ENCODE measurements around the gene NAXD. TPM values are rescaled to one million over a fixed set of nuclear protein-coding genes. Genes with fewer than 3 reads are reported as not detected.
A peak's percentile ranks its signal among the peaks of the same experiment; 100 is the strongest.

NAXD gene
- total RNA-seq, 2 experiments from 2014 or later: 17.4 to 17.8 TPM

DNA sequence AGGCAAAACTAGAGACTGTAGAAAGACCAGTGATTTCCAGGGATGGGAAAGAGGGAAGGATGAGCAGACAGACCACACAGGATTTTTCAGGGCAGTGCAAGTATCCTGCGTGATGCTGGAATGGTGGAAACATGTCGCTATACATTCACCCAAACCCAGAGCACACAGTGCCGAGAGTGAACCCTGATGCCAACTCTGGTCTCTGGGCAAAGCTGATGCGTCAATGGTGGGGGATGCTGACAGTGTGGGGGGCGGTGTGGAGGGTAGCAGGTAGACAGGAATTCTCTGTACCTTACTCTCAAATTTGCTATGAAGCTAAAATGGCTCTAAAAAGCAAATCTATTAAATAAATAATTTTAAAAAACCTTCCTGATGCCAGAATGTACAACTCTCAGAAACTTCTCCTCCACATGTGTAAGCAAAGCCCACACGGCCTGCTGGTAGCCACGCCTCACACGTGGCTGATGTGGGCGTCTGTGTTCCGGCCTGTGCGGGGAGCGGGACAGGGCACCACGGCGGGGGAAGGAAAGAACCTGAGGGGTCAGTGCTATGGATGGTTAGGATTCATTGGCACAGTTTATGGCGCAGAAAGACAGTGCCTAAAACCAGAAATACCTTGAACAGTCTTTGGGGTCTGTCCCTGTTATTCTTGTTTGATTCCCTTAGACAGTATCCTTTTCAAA, 66.7 kb downstream of the NAXD start:
- DNase-seq: no peak
- ATAC-seq (ENCODE audit: poor library complexity): no peak
- peaks cover 69% of the 10 kb centered on the region for H3K36me3 Mint-ChIP-seq (ENCODE audit: low read depth)
- H3K4me1 Mint-ChIP-seq (ENCODE audit: low read depth): no peaks in the 10 kb centered on the region
- intact Hi-C loops (cut with DNase I, micrococcal nuclease): loop anchor here in 1 of 2 experiments (2.0 kb wide), 1 partner anchor 33 kb away; no protein-coding TSS in a partner anchor
- peaks cover 73% of the 10 kb centered on the region for H3K36me3 ChIP-seq (ENCODE audit: insufficient read depth, low read length)
- no peak overlapping the region for H3K4me3 ChIP-seq (ENCODE audit: low read length)
- no peaks in the 10 kb centered on the region for H3K27me3 Mint-ChIP-seq
- H3K4me3 Mint-ChIP-seq: no peak overlapping the region
- no peaks in the 10 kb centered on the region for H3K9me3 ChIP-seq (ENCODE audit: control insufficient read depth in 1 of 2, insufficient read depth in 1 of 2, low read length in 2 of 2)
- H3K27ac ChIP-seq (ENCODE audit: low read depth in 1 of 2, low read length in 2 of 2): no peak overlapping the region
- ChIA-PET CTCF (no interaction called here), POLR2A (interaction anchor here (1.2 kb wide), 1 partner anchor 30 kb away, joined by 4 read pairs; no protein-coding TSS in a partner anchor)
- no peaks in the 10 kb centered on the region for H3K27me3 ChIP-seq (ENCODE audit: control insufficient read depth in 1 of 2, insufficient read depth in 2 of 2, low read length in 2 of 2)
- TF ChIP-seq, protein P1, sequence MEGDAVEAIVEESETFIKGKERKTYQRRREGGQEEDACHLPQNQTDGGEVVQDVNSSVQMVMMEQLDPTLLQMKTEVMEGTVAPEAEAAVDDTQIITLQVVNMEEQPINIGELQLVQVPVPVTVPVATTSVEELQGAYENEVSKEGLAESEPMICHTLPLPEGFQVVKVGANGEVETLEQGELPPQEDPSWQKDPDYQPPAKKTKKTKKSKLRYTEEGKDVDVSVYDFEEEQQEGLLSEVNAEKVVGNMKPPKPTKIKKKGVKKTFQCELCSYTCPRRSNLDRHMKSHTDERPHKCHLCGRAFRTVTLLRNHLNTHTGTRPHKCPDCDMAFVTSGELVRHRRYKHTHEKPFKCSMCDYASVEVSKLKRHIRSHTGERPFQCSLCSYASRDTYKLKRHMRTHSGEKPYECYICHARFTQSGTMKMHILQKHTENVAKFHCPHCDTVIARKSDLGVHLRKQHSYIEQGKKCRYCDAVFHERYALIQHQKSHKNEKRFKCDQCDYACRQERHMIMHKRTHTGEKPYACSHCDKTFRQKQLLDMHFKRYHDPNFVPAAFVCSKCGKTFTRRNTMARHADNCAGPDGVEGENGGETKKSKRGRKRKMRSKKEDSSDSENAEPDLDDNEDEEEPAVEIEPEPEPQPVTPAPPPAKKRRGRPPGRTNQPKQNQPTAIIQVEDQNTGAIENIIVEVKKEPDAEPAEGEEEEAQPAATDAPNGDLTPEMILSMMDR (IDR thresholded peaks at IDR 0.05): no peak
- no peak overlapping the region for H3K27ac Mint-ChIP-seq
- H3K9me3 Mint-ChIP-seq: no peaks in the 10 kb centered on the region
- no peaks in the 10 kb centered on the region for H3K4me1 ChIP-seq (ENCODE audit: insufficient read depth, low read length)

DNA sequence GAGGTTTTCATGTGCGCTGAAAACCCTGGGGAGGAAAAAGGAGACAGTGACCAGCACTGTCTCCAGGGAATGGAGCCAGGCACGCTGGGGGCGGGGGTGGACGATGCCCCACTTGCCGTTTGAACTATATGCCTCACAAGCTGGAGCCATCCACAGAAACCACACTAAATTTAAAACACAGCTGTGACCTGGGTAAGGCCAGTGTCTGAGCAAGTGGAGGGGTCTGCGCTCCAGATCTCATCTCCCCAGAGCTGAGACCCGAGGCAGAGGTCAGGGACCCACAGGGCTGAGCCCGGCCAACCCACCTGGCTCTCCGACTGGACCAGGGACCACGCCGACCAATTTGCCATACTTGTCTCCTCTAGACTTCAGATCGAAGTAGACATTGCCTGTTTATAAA, 67.4 kb downstream of the NAXD start:
- no peaks in the 10 kb centered on the region for H3K9me3 ChIP-seq (ENCODE audit: control insufficient read depth in 1 of 2, insufficient read depth in 1 of 2, low read length in 2 of 2)
- TF ChIP-seq, protein P1 (IDR thresholded peaks at IDR 0.05): no peak
- no peak for ATAC-seq (ENCODE audit: poor library complexity)
- Mint-ChIP-seq H3K27me3 (no peaks in the 10 kb centered on the region), H3K36me3 (ENCODE audit: low read depth) (peaks cover 74% of the 10 kb centered on the region), H3K9me3 (no peaks in the 10 kb centered on the region), H3K4me1 (ENCODE audit: low read depth) (no peaks in the 10 kb centered on the region), H3K27ac (no peak overlapping the region), H3K4me3 (no peak overlapping the region)
- no peaks in the 10 kb centered on the region for H3K4me1 ChIP-seq (ENCODE audit: insufficient read depth, low read length)
- CTCF ChIA-PET: interaction anchor here (0.7 to 1.3 kb wide), 3 partner anchors 9 to 136 kb away, joined by 3 to 5 read pairs (median 4); no protein-coding TSS in a partner anchor
- no peak overlapping the region for H3K4me3 ChIP-seq (ENCODE audit: low read length)
- no peak overlapping the region for H3K27ac ChIP-seq (ENCODE audit: low read depth in 1 of 2, low read length in 2 of 2)
- POLR2A ChIA-PET: interaction anchor here (1.7 kb wide), 1 partner anchor 32 kb away, joined by 9 read pairs; no protein-coding TSS in a partner anchor
- intact Hi-C loops (cut with DNase I, micrococcal nuclease): loop anchor here (1.0 to 2.0 kb wide), 2 partner anchors 32 to 137 kb away; no protein-coding TSS in a partner anchor
- H3K36me3 ChIP-seq (ENCODE audit: insufficient read depth, low read length): peaks cover 78% of the 10 kb centered on the region
- no peak for DNase-seq
- no peaks in the 10 kb centered on the region for H3K27me3 ChIP-seq (ENCODE audit: control insufficient read depth in 1 of 2, insufficient read depth in 2 of 2, low read length in 2 of 2)

DNA sequence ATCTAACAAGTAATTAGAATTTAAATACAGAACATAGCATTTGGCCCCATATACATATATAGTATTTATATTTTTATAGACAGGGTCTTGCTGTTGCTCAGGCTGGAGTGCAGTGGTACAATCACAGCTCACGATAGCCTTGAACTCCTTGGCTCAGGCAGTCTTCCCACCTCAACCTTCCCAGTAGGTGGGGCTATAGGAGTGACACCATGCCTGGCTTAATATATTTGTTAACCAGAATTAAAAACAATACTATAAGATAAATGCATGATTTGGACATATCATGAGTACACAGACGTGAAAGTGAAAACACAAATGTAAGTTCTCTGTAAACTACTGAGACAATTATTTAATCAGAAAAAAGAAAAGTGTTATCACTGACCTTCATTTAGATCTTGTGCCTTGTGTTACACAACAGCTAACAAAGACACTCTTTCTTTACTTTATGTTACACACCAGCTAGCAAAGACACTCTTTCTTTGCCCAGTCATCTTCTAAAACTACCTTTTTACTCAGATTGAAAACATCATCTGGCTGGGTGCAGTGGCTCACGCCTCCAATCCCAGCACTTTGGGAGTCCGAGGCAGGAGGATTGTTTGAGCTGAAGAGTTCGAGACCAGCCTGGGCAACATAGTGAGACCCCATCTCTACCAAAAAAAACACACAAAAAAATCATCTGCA, 68.0 kb downstream of the NAXD start:
- Histone ChIP-seq H3K27me3 (ENCODE audit: control insufficient read depth in 1 of 2, insufficient read depth in 2 of 2, low read length in 2 of 2) (no peaks in the 10 kb centered on the region), H3K4me1 (ENCODE audit: insufficient read depth, low read length) (no peaks in the 10 kb centered on the region), H3K4me3 (ENCODE audit: low read length) (no peak overlapping the region), H3K36me3 (ENCODE audit: insufficient read depth, low read length) (peaks cover 78% of the 10 kb centered on the region), H3K27ac (ENCODE audit: low read depth in 1 of 2, low read length in 2 of 2) (no peak overlapping the region), H3K9me3 (ENCODE audit: control insufficient read depth in 1 of 2, insufficient read depth in 1 of 2, low read length in 2 of 2) (no peaks in the 10 kb centered on the region)
- Mint-ChIP-seq H3K9me3 (no peaks in the 10 kb centered on the region), H3K27ac (no peak overlapping the region), H3K4me3 (no peak overlapping the region), H3K36me3 (ENCODE audit: low read depth) (peaks cover 76% of the 10 kb centered on the region), H3K27me3 (no peaks in the 10 kb centered on the region), H3K4me1 (ENCODE audit: low read depth) (no peaks in the 10 kb centered on the region)
- TF ChIP-seq, protein P1 (IDR thresholded peaks at IDR 0.05): peak; percentile 75
- ATAC-seq (ENCODE audit: poor library complexity): peak; percentile 65
- POLR2A ChIA-PET: interaction anchor here (1.7 kb wide), 1 partner anchor 32 kb away, joined by 9 read pairs; no protein-coding TSS in a partner anchor
- intact Hi-C loops (cut with DNase I, micrococcal nuclease): loop anchor here (1.0 to 2.0 kb wide), 2 partner anchors 31 to 136 kb away; no protein-coding TSS in a partner anchor
- peak in 6 of 14 experiments; percentile 16 to 72 (median 39) for DNase-seq
- CTCF ChIA-PET: interaction anchor here (0.7 to 1.3 kb wide), 4 partner anchors 9 to 136 kb away, joined by 3 to 5 read pairs (median 4); no protein-coding TSS in a partner anchor
